Mesenchymal stem cell (in vitro differentiated cells and primary cell): ENCODE results near the gene AEBP2.

Experiments used
- DNase-seq: peaks from one replicate; pipeline ENCODE4 v3.0.0-alpha.2; 2013
- H2AFZ ChIP-seq: one replicate; pipeline ENCODE4 v1.6.1; 2013; ENCODE audit warnings: low read depth, mild to moderate bottlenecking, control low read depth, inconsistent platforms, low read length, moderate library complexity
- H2AK5ac ChIP-seq: 2 replicates; pipeline ENCODE4 v1.6.1; 2013; ENCODE audit warnings: low read length, moderate library complexity, mild to moderate bottlenecking, inconsistent platforms; ENCODE audit not compliant: severe bottlenecking
- H2BK120ac ChIP-seq: one replicate; pipeline ENCODE4 v1.6.1; 2013; ENCODE audit warnings: low read depth, mild to moderate bottlenecking, inconsistent platforms, low read length, moderate library complexity
- H2BK12ac ChIP-seq, 2 experiments: one replicate each; pipeline ENCODE4 v1.6.1; 2013; ENCODE audit warnings: inconsistent platforms in 2 of 2, low read length in 2 of 2, mild to moderate bottlenecking in 2 of 2, moderate library complexity in 2 of 2, control low read depth in 1 of 2
- H2BK15ac ChIP-seq: one replicate; pipeline ENCODE4 v1.6.1; 2013; ENCODE audit warnings: mild to moderate bottlenecking, low read depth, inconsistent platforms; ENCODE audit not compliant: poor library complexity, severe bottlenecking
- H2BK5ac ChIP-seq: 2 replicates; pipeline ENCODE4 v1.6.1; 2013; ENCODE audit warnings: low read depth, mild to moderate bottlenecking, low read length, control low read depth, inconsistent platforms; ENCODE audit not compliant: poor library complexity, severe bottlenecking
- H3K14ac ChIP-seq, 2 experiments: one replicate each; pipeline ENCODE4 v1.6.1; 2013; ENCODE audit warnings: inconsistent platforms in 2 of 2, low read length in 2 of 2, control low read depth in 1 of 2, mild to moderate bottlenecking in 1 of 2, moderate library complexity in 1 of 2
- H3K18ac ChIP-seq, 2 experiments: one replicate each; pipeline ENCODE4 v1.6.1; 2013; ENCODE audit warnings: inconsistent platforms in 2 of 2, low read length in 2 of 2, control low read depth in 1 of 2, low read depth in 1 of 2, mild to moderate bottlenecking in 1 of 2
- H3K23ac ChIP-seq, 2 experiments: one replicate each; pipeline ENCODE4 v1.6.1; 2013; ENCODE audit warnings: inconsistent platforms in 2 of 2, low read length in 2 of 2, mild to moderate bottlenecking in 2 of 2, moderate library complexity in 2 of 2, control low read depth in 1 of 2
- H3K27ac ChIP-seq: 2 replicates; pipeline ENCODE4 v1.5.1; 2013; ENCODE audit warnings: mild to moderate bottlenecking, moderate library complexity, low read length, control low read depth, inconsistent platforms; ENCODE audit not compliant: poor library complexity, severe bottlenecking
- H3K27me3 ChIP-seq, 2 experiments: 2 replicates each; pipeline versions ENCODE4 v1.6.1 to v1.7.0; 2013; ENCODE audit warnings: low read length in 2 of 2, mild to moderate bottlenecking in 2 of 2, moderate library complexity in 2 of 2, control low read depth in 1 of 2, inconsistent platforms in 1 of 2; ENCODE audit not compliant: control insufficient read depth in 1 of 2, insufficient read depth in 1 of 2
- H3K36me3 ChIP-seq, 2 experiments: 2 replicates each; pipeline versions ENCODE4 v1.6.1 to v1.7.0; 2013; ENCODE audit warnings: low read length in 2 of 2, control low read depth in 1 of 2, inconsistent platforms in 1 of 2, low read depth in 1 of 2, mild to moderate bottlenecking in 1 of 2; ENCODE audit not compliant: insufficient read depth in 2 of 2, control insufficient read depth in 1 of 2
- H3K4ac ChIP-seq, 2 experiments: one replicate each; pipeline ENCODE4 v1.6.1; 2013; ENCODE audit warnings: inconsistent platforms in 2 of 2, low read length in 2 of 2, mild to moderate bottlenecking in 2 of 2, moderate library complexity in 2 of 2, control low read depth in 1 of 2, low read depth in 1 of 2
- H3K4me1 ChIP-seq: 2 replicates; pipeline ENCODE4 v1.6.1; 2013; ENCODE audit warnings: low read depth, low read length, control low read depth; ENCODE audit not compliant: control insufficient read depth, insufficient read depth
- H3K4me2 ChIP-seq: 2 replicates; pipeline ENCODE4 v1.6.1; 2013; ENCODE audit warnings: low read length, mild to moderate bottlenecking, inconsistent platforms; ENCODE audit not compliant: poor library complexity, severe bottlenecking
- H3K4me3 ChIP-seq, 2 experiments: 2 replicates each; pipeline versions ENCODE4 v1.5.1 to v1.7.0; 2013; ENCODE audit warnings: low read length in 2 of 2, mild to moderate bottlenecking in 2 of 2, control low read depth in 1 of 2, low read depth in 1 of 2; ENCODE audit not compliant: insufficient read depth in 1 of 2
- H3K79me1 ChIP-seq: replicated peaks from 2 replicates; pipeline ENCODE4 v1.6.1; 2013; ENCODE audit warnings: mild to moderate bottlenecking, control low read depth, low read length, inconsistent platforms; ENCODE audit not compliant: poor library complexity, severe bottlenecking
- H3K9ac ChIP-seq: 2 replicates; pipeline ENCODE4 v1.7.0; 2013; ENCODE audit warnings: mild to moderate bottlenecking, low read length, moderate library complexity
- H3K9me3 ChIP-seq: 2 replicates; pipeline ENCODE4 v1.7.0; 2013; ENCODE audit warnings: mild to moderate bottlenecking, low read length; ENCODE audit not compliant: control insufficient read depth
- H4K8ac ChIP-seq: one replicate; pipeline ENCODE4 v1.6.1; 2013; ENCODE audit warnings: inconsistent platforms, mild to moderate bottlenecking, low read length, moderate library complexity
- H4K91ac ChIP-seq: one replicate; pipeline ENCODE4 v1.6.1; 2013; ENCODE audit warnings: mild to moderate bottlenecking, low read length, inconsistent platforms
- WGBS: methylation state at CpG from one replicate; pipeline ENCODE4 v1.1.7; 2013; ENCODE audit warnings: mixed read lengths; 5-methylcytosine and 5-hydroxymethylcytosine counted together

The AEBP2 gene

DNA sequence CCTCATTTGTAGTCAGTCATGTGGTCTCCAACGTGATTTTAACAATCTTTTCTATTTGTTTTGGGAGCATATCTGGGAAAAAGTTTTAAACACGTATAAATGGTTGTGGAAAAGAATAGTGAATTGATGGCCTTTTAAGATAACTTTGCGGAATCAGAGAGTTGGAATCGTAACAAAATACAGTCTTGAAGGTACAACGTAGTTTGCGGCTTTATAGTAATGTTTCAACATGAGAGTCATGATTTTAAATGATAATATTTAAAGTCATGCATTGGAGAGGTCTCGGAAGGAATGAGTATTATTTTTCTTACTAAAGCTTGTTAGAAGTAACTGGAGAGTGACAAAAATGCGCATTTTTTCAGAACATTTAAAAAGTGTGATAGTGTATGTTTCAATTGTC, 1.6 kb downstream of the AEBP2 start:
- Histone ChIP-seq H2AFZ (no peak overlapping the region), H3K4ac (no peak overlapping the region), H3K27ac (no peak overlapping the region), H3K9me3 (no peaks in the 10 kb centered on the region), H2BK120ac (no peak overlapping the region), H3K9ac (peak overlapping the region; percentile 93), H3K79me1 (no peaks in the 10 kb centered on the region), H3K23ac (no peak overlapping the region), H3K18ac (no peak overlapping the region), H3K14ac (no peak overlapping the region), H3K36me3 (peaks cover 3 to 7% of the 10 kb centered on the region in 2 experiments), H3K4me2 (peak overlapping the region; percentile 9), H2AK5ac (no peak overlapping the region), H3K27me3 (no peaks in the 10 kb centered on the region), H4K91ac (no peak overlapping the region), H2BK12ac (no peak overlapping the region), H2BK5ac (no peak overlapping the region), H3K4me1 (peaks cover 6% of the 10 kb centered on the region), H4K8ac (no peak overlapping the region), H3K4me3 (peak overlapping the region; percentile 90 to 100), H2BK15ac (no peak overlapping the region)
- 1% methylated on average over 8 of the region's 8 CpGs for WGBS
- no peak for DNase-seq

DNA sequence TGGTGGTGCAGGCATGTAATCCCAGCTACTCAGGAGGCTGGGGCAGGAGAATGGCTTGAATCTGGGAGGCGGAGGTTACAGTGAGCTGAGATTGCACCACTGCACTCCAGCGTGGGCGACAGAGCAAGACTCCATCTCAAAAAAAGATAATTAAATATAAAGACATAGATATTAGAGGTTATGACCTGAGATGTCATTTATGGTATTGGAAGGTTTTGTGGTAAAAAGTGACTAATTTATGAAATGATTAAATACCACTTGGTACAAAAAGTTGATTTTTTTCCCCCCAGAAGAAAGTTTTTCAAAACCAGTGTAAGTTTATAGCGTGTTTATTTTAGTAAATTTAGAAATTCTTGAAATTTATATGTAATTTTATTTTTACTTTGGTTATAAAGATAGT, 4.3 kb downstream of the AEBP2 start:
- no peak overlapping the region for H3K18ac ChIP-seq
- peaks cover 7% of the 10 kb centered on the region in 2 experiments for H3K36me3 ChIP-seq
- H3K4me3 ChIP-seq: no peak overlapping the region
- H2AFZ ChIP-seq: no peak overlapping the region
- no peak overlapping the region for H2AK5ac ChIP-seq
- no peaks in the 10 kb centered on the region for H3K27me3 ChIP-seq
- no peak overlapping the region for H4K91ac ChIP-seq
- H3K27ac ChIP-seq: no peak overlapping the region
- H3K4ac ChIP-seq: no peak overlapping the region
- no peak overlapping the region for H3K23ac ChIP-seq
- no CpG with 5 or more reads among the region's 4 CpGs for WGBS
- H2BK5ac ChIP-seq: no peak overlapping the region
- H3K14ac ChIP-seq: no peak overlapping the region
- no peaks in the 10 kb centered on the region for H3K79me1 ChIP-seq
- H4K8ac ChIP-seq: no peak overlapping the region
- no peak overlapping the region for H2BK120ac ChIP-seq
- no peak overlapping the region for H2BK15ac ChIP-seq
- H3K4me2 ChIP-seq: no peak overlapping the region
- no peak overlapping the region for H2BK12ac ChIP-seq
- H3K9me3 ChIP-seq: no peaks in the 10 kb centered on the region
- H3K9ac ChIP-seq: no peak overlapping the region
- peaks cover 6% of the 10 kb centered on the region for H3K4me1 ChIP-seq
- no peak for DNase-seq

DNA sequence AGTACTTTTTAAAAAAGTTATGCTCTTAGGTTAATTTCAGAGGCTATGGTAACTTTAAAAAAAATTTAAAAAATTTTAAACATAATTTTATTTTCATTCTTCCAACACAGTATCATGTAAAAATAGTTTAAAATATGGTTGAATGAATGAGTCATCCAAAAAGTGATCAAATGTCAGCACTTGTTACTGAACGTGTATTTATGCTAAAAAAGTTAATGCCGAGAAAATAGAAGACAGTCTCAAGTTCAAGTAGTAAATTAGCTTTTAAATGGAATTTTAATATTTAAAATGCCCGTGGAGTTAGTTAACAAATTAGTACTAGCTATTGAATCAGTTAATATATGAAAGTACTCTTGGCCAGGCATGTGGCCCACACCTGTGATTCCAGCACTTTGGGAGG, 4.8 kb downstream of the AEBP2 start:
- H3K9me3 ChIP-seq: no peaks in the 10 kb centered on the region
- no peak overlapping the region for H2BK5ac ChIP-seq
- H3K9ac ChIP-seq: no peak overlapping the region
- no peak overlapping the region for H4K8ac ChIP-seq
- peak overlapping the region; percentile 43 for H3K4me2 ChIP-seq
- no peak overlapping the region for H4K91ac ChIP-seq
- H3K4me3 ChIP-seq: no peak overlapping the region
- peaks cover 7% of the 10 kb centered on the region in 2 experiments for H3K36me3 ChIP-seq
- no peak overlapping the region for H2AK5ac ChIP-seq
- no peaks in the 10 kb centered on the region for H3K27me3 ChIP-seq
- H2BK12ac ChIP-seq: no peak overlapping the region
- no peak overlapping the region for H2AFZ ChIP-seq
- no peak overlapping the region for H3K27ac ChIP-seq
- H2BK120ac ChIP-seq: no peak overlapping the region
- peaks cover 6% of the 10 kb centered on the region for H3K4me1 ChIP-seq
- no peak overlapping the region for H3K18ac ChIP-seq
- no peak overlapping the region for H2BK15ac ChIP-seq
- no peak overlapping the region for H3K4ac ChIP-seq
- no peak overlapping the region for H3K14ac ChIP-seq
- 86% methylated on average over 2 of the region's 3 CpGs for WGBS
- no peaks in the 10 kb centered on the region for H3K79me1 ChIP-seq
- no peak overlapping the region for H3K23ac ChIP-seq
- DNase-seq: no peak

DNA sequence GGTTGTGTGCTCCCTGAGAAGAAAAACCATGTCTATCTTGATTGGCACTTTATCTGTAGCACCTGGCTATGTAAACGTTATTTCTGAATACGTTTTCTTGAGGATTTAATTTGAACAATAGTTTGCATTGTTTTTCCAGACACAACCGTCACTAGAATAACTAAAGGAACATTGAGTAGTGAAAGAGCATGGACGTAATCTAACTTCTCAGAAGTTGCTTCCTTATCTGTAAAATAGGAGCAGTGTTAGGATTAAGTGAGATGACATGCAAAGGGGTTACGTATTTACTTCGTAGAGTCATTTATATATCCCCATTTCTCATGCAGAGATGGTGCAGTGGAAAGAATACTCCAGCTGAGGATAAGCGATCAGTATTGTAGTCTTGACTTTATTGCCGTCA, 8.1 kb downstream of the AEBP2 start:
- H2BK5ac ChIP-seq: no peak overlapping the region
- peaks cover 4 to 7% of the 10 kb centered on the region in 2 experiments for H3K36me3 ChIP-seq
- 88% methylated on average over 8 of the region's 8 CpGs for WGBS
- H3K79me1 ChIP-seq: peaks cover 2% of the 10 kb centered on the region
- H4K91ac ChIP-seq: no peak overlapping the region
- H3K4ac ChIP-seq: no peak overlapping the region
- no peak overlapping the region for H2AK5ac ChIP-seq
- H3K9ac ChIP-seq: no peak overlapping the region
- no peak overlapping the region for H3K4me3 ChIP-seq
- no peaks in the 10 kb centered on the region for H3K27me3 ChIP-seq
- no peak overlapping the region for H4K8ac ChIP-seq
- DNase-seq: no peak
- H3K23ac ChIP-seq: no peak overlapping the region
- no peak overlapping the region for H2BK120ac ChIP-seq
- H3K14ac ChIP-seq: no peak overlapping the region
- H2BK15ac ChIP-seq: no peak overlapping the region
- no peaks in the 10 kb centered on the region for H3K9me3 ChIP-seq
- H2BK12ac ChIP-seq: no peak overlapping the region
- H3K27ac ChIP-seq: no peak overlapping the region
- no peak overlapping the region for H3K4me2 ChIP-seq
- no peak overlapping the region for H2AFZ ChIP-seq
- peaks cover 6% of the 10 kb centered on the region for H3K4me1 ChIP-seq
- no peak overlapping the region for H3K18ac ChIP-seq
